ELF-1 (cell line): Measurements from ENCODE around the gene TECPR2.

Source experiments
- DNase-seq: peaks from one replicate; pipeline ENCODE4 v3.0.0-alpha.2; 2016; ENCODE audit warnings: low read depth, low spot score

The TECPR2 gene

DNA sequence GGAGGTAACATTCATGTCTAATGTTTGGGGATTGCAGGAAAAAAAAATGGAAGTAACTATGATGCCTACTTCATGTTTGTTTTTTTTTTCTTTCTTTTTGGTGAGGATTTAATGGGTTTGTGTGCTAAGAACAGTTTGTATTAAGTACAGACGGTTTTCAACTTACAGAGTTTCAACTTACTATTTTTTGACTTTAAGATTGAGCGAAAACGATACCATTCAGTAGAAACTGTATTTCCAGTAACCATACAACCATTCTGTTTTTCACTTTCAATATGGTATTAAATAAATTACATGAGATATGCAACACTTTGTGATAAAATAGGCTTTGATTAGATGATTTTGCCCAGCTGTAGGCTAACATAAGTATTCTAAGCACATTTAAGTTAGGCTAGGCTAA is 10.4 kb downstream of the TECPR2 start:
- no peak for DNase-seq

DNA sequence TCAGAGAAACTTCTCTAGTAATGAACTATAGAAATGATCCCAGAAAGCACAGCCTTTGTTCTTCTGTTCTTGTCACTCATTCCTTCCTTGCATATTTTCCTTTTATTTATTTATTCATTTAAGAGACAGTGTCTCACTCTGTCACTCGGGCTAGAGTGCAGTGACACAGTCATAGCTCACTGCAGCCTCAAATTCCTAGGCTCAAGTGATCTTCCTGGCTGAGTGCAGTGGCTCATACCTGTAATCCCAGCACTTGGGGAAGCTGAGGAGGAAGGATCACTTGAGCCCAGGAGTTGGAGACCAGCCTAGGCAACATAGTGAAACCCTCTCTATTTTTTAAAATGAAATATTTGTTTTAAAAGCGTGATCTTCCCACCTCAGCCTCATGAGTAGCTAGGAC is 11.5 kb downstream of the TECPR2 start:
- no peak for DNase-seq

DNA sequence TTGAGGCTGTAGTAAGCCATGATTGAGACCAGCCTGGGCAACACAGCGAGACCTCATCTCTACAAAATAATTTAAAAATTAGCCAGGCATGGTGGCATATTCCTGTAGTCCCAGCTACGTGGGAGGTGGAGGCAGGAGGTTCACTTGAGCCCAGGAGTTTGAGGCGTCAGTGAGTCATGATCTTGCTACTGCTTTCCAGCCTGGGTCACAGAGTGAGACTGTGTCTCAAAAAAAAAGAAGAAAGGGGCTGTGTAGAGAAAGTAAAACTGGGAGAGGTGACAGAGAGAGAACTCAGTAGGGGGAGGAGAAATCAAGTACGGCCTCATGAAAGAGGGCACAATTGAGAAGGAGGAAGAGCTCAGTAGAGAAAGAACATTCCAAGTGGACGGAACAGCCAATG is 12.4 kb downstream of the TECPR2 start:
- DNase-seq, result no peak

DNA sequence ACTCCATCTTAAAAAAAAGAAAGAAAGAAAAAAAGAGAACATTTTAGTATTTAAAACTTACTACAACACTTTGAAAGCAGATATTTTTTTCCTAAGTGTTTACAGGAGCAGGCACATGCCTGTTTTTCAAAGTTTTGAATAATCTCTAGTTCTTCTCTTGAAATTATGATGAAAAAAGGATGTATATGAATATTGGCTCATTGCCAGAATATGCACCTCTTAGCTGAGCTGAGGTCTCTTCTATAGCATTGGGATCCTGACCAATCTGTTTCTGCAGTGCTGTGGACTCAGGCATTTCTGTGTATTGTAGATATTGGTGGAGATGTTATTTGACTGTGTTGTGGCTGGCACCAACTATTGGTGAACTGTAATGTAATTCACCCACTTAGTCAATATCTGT is 15.0 kb downstream of the TECPR2 start:
- DNase-seq, result no peak

DNA sequence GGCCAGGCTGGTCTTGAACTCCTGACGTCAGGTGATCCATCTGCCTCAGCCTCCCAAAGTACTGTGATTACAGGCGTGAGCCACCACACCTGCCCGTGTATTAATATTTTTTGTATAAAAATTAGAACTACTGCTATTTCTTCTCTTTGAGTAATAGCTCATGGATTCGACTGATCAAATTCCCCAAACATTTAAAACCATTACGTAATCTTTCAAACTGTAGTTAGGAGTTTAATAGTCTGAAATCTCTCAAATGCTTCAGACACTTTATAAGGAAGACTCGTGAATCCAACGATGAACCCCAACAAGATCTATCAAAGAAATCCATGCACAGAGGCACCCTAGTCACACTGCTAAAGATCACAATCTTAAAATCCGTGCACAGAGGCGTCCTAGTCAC is 16.1 kb downstream of the TECPR2 start:
- no peak for DNase-seq

DNA sequence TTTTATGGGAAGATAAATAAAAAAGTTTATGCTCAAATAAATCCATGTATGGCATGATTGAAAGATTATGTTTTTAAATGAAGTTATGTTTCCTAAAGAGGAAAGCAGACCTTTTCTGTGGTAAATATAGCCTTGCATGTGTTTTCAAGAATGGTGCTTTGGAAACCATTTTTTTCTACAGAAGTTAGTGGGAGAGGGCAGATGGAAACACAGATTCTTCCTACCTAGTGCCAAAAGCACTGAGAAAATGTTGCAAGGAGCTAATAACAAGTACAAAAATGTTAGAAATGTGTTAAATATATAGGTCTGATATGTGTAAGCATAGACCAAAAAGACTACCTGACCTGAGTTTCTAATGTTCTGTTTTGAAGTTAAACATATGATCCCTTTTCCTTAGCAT is 24.3 kb downstream of the TECPR2 start:
- no peak for DNase-seq

DNA sequence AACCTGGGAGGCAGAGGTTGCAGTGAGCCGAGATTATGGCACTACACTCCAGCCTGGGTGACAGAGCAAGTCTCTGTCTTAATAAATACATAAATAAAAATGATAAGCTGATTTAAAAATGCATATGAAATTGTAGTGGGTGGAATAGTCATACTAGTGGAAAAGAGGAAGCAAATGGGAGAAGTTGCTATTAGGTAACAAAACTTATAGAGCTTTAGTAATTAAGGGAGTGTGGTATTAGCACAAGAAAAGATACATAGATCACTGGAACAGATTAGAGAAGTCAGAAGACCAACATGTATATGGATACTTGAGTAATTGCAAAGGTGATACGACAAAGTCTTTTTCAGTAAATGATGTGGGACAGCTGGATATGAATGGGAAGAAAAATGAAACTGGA is 26.5 kb downstream of the TECPR2 start:
- no peak for DNase-seq

DNA sequence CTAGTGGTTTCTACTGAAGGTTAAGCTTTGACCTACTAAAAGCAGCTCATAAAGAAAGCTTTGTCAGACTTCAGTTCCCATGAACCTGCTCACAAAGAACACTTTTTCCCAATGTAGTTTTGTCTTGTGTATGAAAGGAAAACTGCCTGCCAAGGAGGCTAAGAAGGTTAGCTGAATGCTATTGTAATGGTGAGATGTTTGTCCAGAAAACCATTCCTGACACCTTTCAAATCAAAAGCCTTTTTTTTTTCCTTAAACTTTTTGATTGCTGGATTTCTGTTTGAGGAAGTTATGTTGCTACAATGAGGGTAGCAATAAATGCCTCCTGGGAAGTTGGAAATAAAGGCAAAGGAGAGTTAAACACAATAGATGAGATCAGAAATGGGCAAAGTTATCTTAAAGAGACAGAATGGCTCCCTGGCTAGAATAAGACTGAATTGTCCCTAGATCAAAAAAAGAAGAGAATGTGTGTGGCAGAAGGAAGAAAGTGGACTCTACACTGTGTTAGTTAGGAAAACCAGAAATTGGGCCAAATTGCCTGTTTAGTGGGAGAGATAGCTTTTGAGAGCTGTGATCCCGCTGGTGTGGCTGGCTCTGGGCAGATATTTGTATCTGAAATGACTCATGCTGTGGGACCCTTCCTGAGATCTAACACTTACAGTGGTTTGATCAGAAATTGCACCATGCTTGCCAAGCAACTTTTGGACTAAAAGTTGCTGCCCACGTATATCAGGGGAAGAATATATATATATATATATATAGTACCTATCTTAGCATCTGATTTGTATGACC is 27.5 kb downstream of the TECPR2 start:
- no peak for DNase-seq

DNA sequence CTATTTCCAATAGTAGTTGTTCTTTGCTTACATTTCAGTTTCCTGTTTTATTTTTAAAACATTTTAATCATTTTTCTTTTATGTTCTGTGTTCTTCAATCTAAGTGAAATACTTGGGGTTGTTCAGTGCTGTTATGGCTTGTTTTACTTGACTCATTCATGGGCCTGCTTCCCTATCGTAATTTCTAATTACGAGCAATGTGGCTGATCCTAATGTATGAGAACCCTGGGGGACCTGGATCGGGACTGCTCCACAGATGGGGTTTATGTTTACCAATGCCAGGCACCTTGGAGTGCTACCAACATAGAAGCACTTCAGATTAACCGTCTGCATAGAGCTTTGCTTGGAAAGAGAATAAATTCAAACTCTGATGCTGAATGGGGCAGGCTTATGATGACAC is 29.8 kb downstream of the TECPR2 start:
- no peak for DNase-seq

DNA sequence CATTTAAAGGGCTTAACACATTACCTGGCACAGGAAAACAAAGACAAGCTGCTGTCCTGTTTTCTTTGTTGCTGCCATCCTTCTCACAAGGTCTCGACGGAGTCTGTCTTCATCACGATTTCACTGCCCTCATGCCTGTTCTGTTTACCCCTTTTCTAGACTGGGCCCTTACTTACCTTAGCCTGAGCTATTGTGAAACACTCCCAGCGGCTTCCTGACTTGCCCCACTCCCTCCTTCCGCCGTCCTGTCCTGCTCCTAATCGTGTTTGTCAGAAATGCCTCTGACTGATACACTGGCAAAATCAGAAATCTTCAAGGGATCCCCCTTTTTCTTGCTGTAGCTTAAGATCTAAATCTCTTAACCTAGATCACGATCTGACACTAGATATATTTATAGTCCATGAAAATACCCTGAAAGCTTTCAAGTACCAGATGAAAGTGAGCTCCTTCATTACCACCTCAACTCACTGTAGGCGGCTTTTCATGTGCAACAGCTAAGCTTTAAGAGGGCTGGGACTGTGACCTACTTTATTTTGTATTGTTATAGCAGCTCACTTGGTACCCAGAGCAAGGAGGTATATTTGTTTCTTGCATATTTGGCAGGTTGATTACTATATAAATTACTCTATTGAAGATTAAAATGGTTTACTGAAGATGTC is 32.1 kb downstream of the TECPR2 start:
- peak; percentile 24 for DNase-seq

DNA sequence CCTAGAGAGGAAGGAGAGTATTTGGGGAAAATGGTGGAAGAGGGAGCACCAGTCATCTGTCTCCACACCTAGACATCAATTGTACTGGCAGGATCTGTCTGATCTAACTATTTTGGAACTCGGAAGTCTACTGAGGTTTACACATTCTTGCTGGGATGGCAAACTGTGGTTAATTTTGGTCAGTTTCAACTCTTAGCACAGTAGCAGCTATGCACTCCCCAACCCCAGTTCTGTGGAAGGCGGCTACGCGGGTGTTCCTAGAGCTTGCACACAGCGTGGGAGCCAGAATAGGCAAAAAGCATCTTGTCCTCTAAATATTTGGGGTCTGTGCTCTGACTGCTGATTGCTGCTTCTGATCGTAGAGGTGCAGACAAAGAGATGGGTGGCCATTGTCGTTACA is 33.8 kb downstream of the TECPR2 start:
- no peak for DNase-seq

DNA sequence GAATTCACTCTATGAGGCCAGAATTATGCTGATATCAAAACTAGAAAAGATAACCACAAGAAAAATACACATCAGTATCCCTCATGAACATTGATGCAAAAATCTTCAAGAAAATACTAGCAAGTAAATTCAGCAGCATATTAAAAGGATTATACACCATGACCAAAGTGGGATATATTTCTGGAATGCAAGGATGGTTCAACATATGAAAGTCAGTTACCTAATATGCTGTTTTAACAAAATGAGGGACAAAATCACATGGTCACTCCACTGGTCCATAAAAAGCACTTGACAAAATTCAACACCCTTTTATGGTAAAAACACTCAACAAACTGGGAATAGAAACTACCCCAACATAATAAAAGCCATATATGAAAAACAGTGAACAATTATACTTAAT is 40.3 kb downstream of the TECPR2 start:
- no peak for DNase-seq

DNA sequence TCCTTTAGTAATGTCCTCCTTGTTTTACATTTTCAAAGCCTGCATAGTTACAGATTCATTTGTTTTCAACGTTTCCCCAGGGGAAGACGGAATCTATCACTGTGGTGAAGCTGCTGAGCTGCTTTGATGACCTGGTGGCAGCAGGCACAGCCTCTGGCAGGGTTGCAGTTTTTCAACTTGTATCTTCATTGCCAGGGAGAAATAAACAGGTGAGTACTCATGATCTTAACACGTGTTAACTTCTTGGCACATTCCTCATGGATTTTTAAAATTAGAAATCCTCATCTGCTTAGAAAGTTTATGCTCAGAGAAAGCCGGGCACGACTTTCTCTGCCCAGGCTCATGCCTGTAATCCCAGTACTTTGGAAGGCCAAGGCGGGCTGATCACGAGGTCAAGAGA is 44.5 kb downstream of the TECPR2 start:
- DNase-seq, result no peak

DNA sequence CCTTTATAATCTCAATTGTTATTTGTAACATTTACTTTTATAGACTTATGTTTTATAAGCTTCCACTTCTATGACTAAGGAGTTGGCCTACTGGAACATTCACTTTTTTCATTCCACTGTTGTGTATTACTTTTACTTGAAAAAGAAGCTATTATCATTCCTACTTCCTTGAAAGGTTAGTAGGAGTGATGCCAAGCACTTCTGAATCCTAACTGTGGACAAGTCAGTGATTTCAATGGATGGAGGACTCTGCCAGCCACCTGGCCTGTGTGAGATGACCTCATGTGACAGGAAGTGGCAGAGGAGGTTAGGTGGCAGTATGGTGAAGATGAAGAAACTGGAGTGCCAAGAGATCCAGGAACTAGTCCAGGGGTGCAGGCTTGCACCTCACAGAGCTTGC is 46.0 kb downstream of the TECPR2 start:
- no peak for DNase-seq

DNA sequence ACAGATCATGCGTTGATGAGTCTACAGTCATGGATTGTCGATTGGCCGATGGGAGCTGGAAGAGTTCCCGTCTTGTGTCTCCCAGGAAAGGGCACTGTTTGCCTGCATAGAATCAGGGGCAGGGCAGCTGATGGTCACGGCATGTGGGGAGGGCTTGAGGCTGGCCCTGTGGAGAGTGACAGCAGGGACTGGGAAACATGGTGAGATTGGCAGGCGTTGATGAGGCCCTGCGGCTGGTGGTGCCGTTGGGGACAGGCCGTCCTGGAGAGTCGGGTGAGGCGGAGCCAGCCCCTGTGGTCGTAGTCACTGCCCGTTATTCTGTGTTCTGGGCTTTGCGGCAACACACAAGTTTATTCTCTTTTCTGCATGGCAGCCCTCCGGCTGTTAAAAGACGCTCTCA is 52.9 kb downstream of the TECPR2 start:
- peak; percentile 24 for DNase-seq

DNA sequence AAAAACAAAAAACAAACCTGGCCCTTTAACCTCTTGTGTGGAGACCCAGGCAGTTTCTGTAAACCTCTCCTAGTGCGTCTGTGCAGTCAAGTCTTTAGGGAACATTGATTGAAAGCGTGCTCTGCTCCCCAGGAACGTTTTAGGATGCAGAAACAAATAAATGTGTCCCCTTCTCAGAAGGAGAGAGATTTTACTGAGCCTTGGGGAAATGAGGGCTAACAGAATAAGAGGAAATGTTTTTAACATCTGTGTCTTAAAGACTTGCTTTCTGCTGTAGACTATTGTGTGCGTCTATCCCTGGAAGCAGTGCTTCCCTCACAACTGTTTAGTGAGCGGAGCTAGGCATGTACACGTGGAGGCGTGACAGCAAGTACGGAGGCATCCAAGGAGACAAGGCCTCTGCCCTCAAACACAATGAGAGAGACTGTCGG is 54.3 kb downstream of the TECPR2 start:
- no peak for DNase-seq

DNA sequence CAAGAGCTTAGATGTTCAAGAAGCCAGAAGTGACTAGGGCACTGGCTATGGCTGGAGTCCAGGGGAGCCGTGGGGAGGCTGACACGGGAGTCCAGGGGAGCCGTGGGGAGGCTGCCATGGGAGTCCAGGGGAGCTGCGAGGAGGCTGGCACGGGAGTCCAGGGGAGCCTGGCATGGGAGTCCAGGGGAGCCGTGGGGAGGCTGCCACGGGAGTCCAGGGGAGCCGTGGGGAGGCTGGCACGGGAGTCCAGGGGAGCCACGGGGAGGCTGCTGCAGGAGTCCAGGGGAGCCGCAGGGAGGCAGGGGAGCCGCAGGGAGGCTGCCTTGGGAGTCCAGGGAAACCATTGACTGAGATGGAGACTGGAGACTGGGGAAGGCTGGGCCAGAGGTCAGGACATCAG is 54.9 kb downstream of the TECPR2 start:
- DNase-seq, result no peak

DNA sequence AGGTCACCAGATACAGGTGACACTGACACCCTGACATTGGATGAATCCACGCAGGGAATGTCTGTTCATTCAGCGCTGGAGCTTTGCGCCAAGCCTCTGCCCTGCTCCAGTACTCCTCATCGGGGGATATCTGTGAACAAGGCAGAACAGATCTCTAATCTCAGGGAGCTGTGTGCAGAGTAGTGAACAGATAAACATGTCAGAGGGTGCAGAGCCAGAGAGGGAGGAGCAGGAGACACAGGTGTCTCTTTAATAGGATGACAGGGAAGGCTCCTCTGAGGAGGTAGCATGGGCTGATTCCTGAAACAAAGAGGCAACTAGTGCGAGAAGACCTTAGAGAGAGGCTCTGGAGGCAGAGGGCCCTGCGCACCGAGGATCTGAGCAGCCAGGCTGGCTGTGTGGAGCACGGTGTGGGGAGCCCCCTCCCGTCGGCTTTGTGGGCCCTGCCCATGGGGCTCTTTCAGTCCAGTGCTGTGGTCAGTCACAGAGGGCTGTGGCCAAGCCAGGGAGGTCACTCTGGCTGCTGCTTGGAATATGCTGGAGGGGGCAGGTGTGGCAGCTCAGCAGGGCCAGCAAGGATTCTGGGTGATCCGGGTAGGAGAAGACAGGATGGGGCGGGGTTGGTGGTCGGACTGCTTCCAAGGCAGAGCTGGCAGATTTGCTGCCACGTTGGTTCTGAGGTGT is 55.6 kb downstream of the TECPR2 start:
- no peak for DNase-seq

DNA sequence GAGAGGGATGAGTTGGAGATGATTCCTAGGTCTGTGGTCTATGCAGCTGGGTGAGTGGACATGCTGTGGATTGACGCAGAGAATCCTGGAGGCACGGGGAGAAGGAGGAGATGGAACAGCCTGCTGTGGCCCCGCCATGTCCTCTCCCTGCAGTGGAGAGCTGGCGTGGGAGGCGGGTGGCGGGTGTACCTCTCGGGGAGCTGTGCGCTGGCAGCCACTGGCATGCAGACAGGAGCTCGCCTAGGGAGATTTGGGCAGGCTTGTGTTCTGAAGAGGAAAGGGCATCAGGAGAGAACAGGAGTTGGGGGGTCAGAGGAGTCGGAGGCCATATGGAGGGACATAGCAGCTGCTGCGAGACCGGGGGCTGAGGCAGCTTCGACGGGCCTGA is 56.1 kb downstream of the TECPR2 start:
- no peak for DNase-seq

DNA sequence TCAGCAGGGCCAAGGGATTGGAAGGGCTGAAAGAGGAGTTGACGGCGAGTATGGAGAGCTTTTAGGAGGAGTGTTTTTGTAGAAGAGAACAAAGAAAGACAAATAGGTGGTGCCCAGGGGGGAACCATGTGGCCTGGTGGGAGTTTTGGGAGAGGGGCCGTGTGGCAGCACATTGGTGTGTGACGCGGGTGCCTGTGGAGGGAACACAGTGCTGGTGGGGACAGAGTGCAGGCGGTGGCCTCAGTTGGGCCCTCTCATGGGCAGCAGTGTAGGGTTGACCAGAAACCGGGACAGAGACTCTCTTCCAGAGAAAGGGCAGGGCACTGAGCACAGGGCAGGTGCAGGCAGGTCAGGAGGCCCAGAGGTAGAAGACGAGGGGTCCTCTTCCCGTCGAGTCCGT is 56.5 kb downstream of the TECPR2 start:
- no peak for DNase-seq

DNA sequence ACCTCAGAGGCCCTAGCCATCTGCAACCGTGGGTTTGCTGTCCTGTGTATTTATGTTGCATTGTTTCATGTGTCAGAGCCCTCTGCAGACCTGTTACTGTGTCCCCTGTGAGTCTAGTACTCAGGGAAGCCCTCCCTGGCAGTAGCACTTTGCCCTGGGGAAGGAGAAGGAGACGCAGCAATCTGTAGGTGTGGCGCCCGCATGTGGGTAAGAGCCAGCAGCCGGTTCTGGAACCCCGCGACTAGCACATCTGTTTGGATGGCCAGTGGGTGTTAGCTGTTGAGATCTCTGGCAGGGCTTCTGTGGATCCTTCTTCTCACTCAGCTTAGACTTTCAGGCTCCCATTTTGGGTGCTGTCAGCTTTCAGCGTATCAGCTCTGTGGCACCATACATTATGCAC is 57.0 kb downstream of the TECPR2 start:
- no peak for DNase-seq

DNA sequence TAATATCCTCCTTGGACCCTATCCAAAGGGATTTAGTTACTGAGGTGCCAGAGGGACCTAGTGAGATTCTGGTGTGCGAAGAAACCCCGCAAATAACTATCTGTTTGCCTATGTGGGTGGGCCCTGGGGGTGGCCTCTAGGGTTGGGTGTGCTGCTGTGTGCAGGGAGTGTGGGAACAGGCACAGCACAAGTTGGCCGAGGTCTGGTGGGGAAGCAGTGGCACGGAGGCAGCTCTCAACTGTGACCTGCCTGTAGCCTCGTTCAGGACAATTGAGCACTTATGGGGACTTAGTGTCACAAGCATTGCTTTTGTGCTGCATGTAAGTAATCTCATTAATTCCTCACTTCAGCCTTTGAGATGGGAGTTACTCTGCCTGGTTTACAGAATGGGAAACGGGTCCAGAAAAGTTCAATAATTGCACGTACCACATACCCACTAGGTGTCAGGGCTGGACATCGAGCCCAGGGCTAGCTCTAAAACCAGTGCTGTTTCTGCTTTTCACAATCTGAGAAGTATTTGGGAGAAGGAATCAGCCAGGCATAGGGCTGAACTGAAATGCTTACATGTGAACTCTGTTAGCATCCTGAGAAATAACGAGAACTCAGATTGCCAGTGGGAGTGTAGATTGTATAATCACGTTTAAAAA is 58.8 kb downstream of the TECPR2 start:
- no peak for DNase-seq
